ENCODE data around the gene GMIP.

GRCh38 chr19:19654441-19654840 is 11.0 kb upstream of the GMIP start:
- TF ChIP-seq, protein P1, sequence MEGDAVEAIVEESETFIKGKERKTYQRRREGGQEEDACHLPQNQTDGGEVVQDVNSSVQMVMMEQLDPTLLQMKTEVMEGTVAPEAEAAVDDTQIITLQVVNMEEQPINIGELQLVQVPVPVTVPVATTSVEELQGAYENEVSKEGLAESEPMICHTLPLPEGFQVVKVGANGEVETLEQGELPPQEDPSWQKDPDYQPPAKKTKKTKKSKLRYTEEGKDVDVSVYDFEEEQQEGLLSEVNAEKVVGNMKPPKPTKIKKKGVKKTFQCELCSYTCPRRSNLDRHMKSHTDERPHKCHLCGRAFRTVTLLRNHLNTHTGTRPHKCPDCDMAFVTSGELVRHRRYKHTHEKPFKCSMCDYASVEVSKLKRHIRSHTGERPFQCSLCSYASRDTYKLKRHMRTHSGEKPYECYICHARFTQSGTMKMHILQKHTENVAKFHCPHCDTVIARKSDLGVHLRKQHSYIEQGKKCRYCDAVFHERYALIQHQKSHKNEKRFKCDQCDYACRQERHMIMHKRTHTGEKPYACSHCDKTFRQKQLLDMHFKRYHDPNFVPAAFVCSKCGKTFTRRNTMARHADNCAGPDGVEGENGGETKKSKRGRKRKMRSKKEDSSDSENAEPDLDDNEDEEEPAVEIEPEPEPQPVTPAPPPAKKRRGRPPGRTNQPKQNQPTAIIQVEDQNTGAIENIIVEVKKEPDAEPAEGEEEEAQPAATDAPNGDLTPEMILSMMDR (conservative IDR thresholded peaks at IDR 0.05; ENCODE audit: low read length), result no peak
- TF ChIP-seq EZH2phosphoT487 (IDR thresholded peaks at IDR 0.05; ENCODE audit: borderline replicate concordance, low read depth, low read length), result no peak

Measured in OCI-LY7 (cell line).